Natural killer cell (primary cell): ENCODE measurements around the gene CCSER2. TPM values are rescaled to one million over a fixed set of nuclear protein-coding genes. Genes with fewer than 3 reads are reported as not detected.
A peak's percentile ranks its signal among the peaks of the same experiment; 100 is the strongest.
"Not testable (repeated sequence)": the region's sequence is repeated elsewhere in the genome, so short reads cannot be mapped to it uniquely, and the experiment has no call there.

Source experiments
- ATAC-seq, 3 donors: fragments of 150-1000 bp in 2 of 3; fragments of 200-7000 bp in 1 of 3; cut with Tn5 transposase; 1 replicate in 1 of 3; 2 replicates in 2 of 3; pipeline ENCODE4 v1.10.0; 2021; ENCODE audit warnings: mild to moderate bottlenecking in 2 of 3, moderate library complexity in 2 of 3
- DNase-seq, 2 donors: peaks; one replicate each; pipeline versions ENCODE4 v3.0.0 to v3.0.0-alpha.2; 2013 to 2021; ENCODE audit warnings: mixed read lengths in 1 of 2
- H3K27ac ChIP-seq: one replicate; pipeline ENCODE4 v1.5.1; 2013; ENCODE audit warnings: mild to moderate bottlenecking, low read length
- H3K27me3 ChIP-seq: one replicate; pipeline ENCODE4 v1.6.1; 2013; ENCODE audit warnings: low read length; ENCODE audit not compliant: control insufficient read depth, insufficient read depth
- H3K36me3 ChIP-seq: one replicate; pipeline ENCODE4 v1.6.1; 2013; ENCODE audit warnings: low read length; ENCODE audit not compliant: control insufficient read depth, insufficient read depth
- H3K4me1 ChIP-seq: one replicate; pipeline ENCODE4 v1.6.1; 2013; ENCODE audit warnings: low read length; ENCODE audit not compliant: control insufficient read depth, insufficient read depth
- H3K4me3 ChIP-seq: one replicate; pipeline ENCODE4 v1.5.1; 2013; ENCODE audit warnings: low read length
- H3K9me3 ChIP-seq: one replicate; pipeline ENCODE4 v1.6.1; 2013; ENCODE audit warnings: low read length; ENCODE audit not compliant: control insufficient read depth, insufficient read depth
- H3K27ac Mint-ChIP-seq, 2 donors: one replicate each; pipeline ENCODE4 v1.8.0; 2022; ENCODE audit warnings: mild to moderate bottlenecking in 2 of 2, mixed read lengths in 2 of 2, moderate library complexity in 1 of 2
- H3K27me3 Mint-ChIP-seq, 2 donors: one replicate each; pipeline ENCODE4 v1.8.0; 2022; ENCODE audit warnings: low read depth in 2 of 2, mixed read lengths in 2 of 2
- H3K36me3 Mint-ChIP-seq: one replicate; pipeline ENCODE4 v1.8.0; 2022; ENCODE audit warnings: mixed read lengths
- H3K4me1 Mint-ChIP-seq, 2 donors: one replicate each; pipeline ENCODE4 v1.8.0; 2022; ENCODE audit warnings: mixed read lengths in 2 of 2
- H3K4me3 Mint-ChIP-seq: one replicate; pipeline ENCODE4 v1.8.0; 2022; ENCODE audit warnings: mild to moderate bottlenecking, moderate library complexity, mixed read lengths
- H3K9me3 Mint-ChIP-seq, 2 donors: one replicate each; pipeline ENCODE4 v1.8.0; 2022; ENCODE audit warnings: mixed read lengths in 2 of 2
- WGBS: methylation state at CpG from one replicate; pipeline ENCODE4 v1.1.7; 2013; ENCODE audit warnings: missing lambda C conversion rate; ENCODE audit not compliant: insufficient coverage; 5-methylcytosine and 5-hydroxymethylcytosine counted together
- intact Hi-C: fragments of 100-400 bp; cut with micrococcal nuclease; formaldehyde crosslinking; loops from one replicate; pipeline ENCODE4 v1.14.2; 2022
- total RNA-seq, 4 donors: library from RNA; stranded (reverse); fragments of 120-200 nt in 1 of 4; gene quantifications; one replicate each; pipeline versions ENCODE4 v1.2.3 to v1.2.4, GENCODE V29; 2013 to 2022
- TF ChIP-seq, protein P1 (sequence below): fragments of 200-600 bp; IDR thresholded peaks from one replicate; pipeline ENCODE4 v1.8.0; 2022; ENCODE audit warnings: antibody characterized with exemption

The CCSER2 gene
- total RNA-seq, 3 donors from 2014 or later (not counting 1 experiment from before 2014, with no cell fraction given) = 125 to 158 (median 146) TPM

DNA sequence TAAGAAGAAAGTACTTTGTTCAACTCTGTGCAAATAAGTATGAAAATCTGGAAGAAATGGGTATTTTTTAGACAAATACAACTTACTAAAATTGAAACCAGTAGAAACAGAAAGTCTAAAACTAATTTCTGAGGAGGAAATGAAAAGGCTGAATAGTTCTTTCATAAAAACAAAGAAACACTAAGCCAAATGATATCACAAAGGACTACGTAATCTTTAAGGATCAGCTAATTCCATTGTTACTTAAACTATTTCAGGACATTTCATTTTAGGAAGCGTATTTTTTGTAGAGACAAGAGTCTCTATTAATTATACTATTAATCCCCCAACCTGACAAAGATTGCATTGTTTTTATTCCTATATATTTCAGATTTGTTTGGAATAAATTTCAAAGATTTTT is 11.2 kb upstream of the CCSER2 start:
- peaks cover 5 to 12% of the 10 kb centered on the region in 2 donors for H3K27me3 Mint-ChIP-seq
- H3K9me3 ChIP-seq = no peaks in the 10 kb centered on the region
- intact Hi-C loops = no loop called here
- WGBS = 40% methylated on average over 1 of the region's 2 CpGs
- no peak for DNase-seq
- H3K4me1 Mint-ChIP-seq = no peaks in the 10 kb centered on the region
- H3K36me3 Mint-ChIP-seq = no peaks in the 10 kb centered on the region
- no peak overlapping the region for H3K4me3 Mint-ChIP-seq
- no peaks in the 10 kb centered on the region for H3K27me3 ChIP-seq
- no peaks in the 10 kb centered on the region for H3K9me3 Mint-ChIP-seq
- no peak overlapping the region for H3K27ac ChIP-seq
- ATAC-seq = no peak
- no peaks in the 10 kb centered on the region for H3K4me1 ChIP-seq
- H3K27ac Mint-ChIP-seq = no peak overlapping the region
- TF ChIP-seq, protein P1, sequence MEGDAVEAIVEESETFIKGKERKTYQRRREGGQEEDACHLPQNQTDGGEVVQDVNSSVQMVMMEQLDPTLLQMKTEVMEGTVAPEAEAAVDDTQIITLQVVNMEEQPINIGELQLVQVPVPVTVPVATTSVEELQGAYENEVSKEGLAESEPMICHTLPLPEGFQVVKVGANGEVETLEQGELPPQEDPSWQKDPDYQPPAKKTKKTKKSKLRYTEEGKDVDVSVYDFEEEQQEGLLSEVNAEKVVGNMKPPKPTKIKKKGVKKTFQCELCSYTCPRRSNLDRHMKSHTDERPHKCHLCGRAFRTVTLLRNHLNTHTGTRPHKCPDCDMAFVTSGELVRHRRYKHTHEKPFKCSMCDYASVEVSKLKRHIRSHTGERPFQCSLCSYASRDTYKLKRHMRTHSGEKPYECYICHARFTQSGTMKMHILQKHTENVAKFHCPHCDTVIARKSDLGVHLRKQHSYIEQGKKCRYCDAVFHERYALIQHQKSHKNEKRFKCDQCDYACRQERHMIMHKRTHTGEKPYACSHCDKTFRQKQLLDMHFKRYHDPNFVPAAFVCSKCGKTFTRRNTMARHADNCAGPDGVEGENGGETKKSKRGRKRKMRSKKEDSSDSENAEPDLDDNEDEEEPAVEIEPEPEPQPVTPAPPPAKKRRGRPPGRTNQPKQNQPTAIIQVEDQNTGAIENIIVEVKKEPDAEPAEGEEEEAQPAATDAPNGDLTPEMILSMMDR = no peak
- no peaks in the 10 kb centered on the region for H3K36me3 ChIP-seq
- H3K4me3 ChIP-seq = no peak overlapping the region

DNA sequence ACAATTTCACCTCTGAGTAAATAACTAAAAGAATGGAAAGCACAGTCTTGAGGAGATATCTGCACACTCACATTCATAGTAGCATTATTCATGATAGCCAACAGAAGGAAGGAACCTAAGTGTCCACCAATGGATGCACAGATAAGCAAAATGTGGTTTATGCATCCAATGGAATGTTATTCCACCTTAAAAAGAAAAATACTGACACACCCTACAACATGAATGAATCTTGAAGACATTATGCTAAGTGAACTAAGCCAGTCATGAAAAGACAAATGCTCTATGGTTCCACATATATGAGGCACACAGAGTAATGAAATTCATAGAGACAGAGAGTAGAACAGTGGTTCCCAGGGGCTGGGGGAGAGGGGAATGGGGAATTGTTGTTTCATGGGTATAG is 6.5 kb upstream of the CCSER2 start:
- H3K36me3 ChIP-seq = no peaks in the 10 kb centered on the region
- H3K27ac ChIP-seq = no peak overlapping the region
- Mint-ChIP-seq H3K36me3 (no peaks in the 10 kb centered on the region), H3K4me1 (no peaks in the 10 kb centered on the region), H3K4me3 (no peak overlapping the region), H3K27me3 (peaks cover 5 to 7% of the 10 kb centered on the region in 2 donors), H3K27ac (no peak overlapping the region), H3K9me3 (no peaks in the 10 kb centered on the region)
- intact Hi-C loops = no loop called here
- H3K4me1 ChIP-seq = no peaks in the 10 kb centered on the region
- no peaks in the 10 kb centered on the region for H3K27me3 ChIP-seq
- H3K4me3 ChIP-seq = no peak overlapping the region
- no peak for ATAC-seq
- TF ChIP-seq, protein P1 = no peak
- no peak for DNase-seq
- H3K9me3 ChIP-seq = no peaks in the 10 kb centered on the region

DNA sequence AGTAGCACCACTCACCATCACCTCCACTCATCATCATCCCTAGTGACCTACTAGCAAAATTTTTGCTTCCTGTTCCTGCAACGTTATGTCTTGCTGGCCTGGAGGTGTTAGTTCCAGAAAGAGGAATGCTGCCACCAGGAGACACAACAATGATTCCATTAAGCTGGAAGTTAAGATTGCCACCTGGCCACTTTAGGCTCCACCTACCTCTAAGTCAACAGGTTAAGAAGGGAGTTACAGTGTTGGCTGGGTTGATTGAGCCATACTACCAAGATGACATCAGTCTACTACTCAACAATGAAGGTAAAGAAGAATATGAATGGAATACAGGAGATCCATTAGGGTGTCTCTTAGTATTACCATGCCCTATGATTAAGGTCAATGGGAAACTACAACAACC is 4.8 kb upstream of the CCSER2 start:
- H3K4me1 ChIP-seq, H3K27me3 Mint-ChIP-seq, H3K27ac Mint-ChIP-seq, H3K9me3 Mint-ChIP-seq, DNase-seq, intact Hi-C loops, ATAC-seq, H3K27me3 ChIP-seq, H3K36me3 Mint-ChIP-seq, H3K4me3 Mint-ChIP-seq, H3K4me3 ChIP-seq, H3K27ac ChIP-seq, H3K9me3 ChIP-seq, H3K36me3 ChIP-seq: not testable (repeated sequence)
- H3K4me1 Mint-ChIP-seq = peaks cover 6 to 10% of the 10 kb centered on the region in 2 donors
- 33% methylated on average over 1 of the region's 1 CpG for WGBS

DNA sequence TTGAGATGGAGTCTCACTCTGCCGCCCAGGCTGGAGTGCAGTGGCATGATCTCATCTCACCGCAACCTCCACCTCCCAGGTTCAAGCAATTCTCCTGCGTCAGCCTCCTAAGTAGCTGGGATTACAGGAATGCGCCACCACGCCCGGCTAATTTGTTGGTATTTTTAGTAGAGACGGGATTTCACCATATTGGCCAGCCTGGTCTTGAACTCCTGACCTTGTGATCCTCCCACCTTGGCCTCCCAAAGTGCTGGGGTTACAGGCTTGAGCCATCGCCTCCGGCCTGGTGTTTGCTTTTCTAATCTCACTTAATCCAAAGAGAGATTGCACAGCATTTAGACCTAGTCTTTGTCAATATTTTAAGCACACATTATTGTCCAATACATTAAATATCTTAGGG is 1.4 kb upstream of the CCSER2 start:
- H3K27me3 Mint-ChIP-seq, H3K36me3 ChIP-seq, H3K9me3 ChIP-seq, H3K4me3 Mint-ChIP-seq, H3K4me3 ChIP-seq, intact Hi-C loops, H3K36me3 Mint-ChIP-seq, DNase-seq, H3K9me3 Mint-ChIP-seq, H3K27me3 ChIP-seq, H3K27ac ChIP-seq, ATAC-seq: not testable (repeated sequence)
- Mint-ChIP-seq H3K27ac (peak overlapping the region in 1 of 2 donors; percentile 92), H3K4me1 (peaks cover 34 to 36% of the 10 kb centered on the region in 2 donors)
- peaks cover 22% of the 10 kb centered on the region for H3K4me1 ChIP-seq
- 96% methylated on average over 9 of the region's 9 CpGs for WGBS
